ENCODE results near the gene U2SURP.

GRCh38 chr3:143045639-143046038 is 44.3 kb downstream of the U2SURP start:
- TF ChIP-seq POLR2AphosphoS5 (IDR thresholded peaks at IDR 0.05; ENCODE audit: low read depth, low read length) (no peak), CTCF (IDR thresholded peaks at IDR 0.05 in 2 of 3, conservative IDR thresholded peaks at IDR 0.05 in 1 of 3; ENCODE audit: borderline replicate concordance in 1 of 3, insufficient read depth in 1 of 3, low read depth in 2 of 3, low read length in 2 of 3) (no peak), REST (IDR thresholded peaks at IDR 0.05; ENCODE audit: low read depth) (no peak), EZH2 (IDR thresholded peaks at IDR 0.05) (no peak), JUND (IDR thresholded peaks at IDR 0.05) (no peak), ELF1 (IDR thresholded peaks at IDR 0.05; ENCODE audit: borderline replicate concordance, low read depth) (no peak), EZH2phosphoT487 (IDR thresholded peaks at IDR 0.05; ENCODE audit: borderline replicate concordance) (no peak), SP1 (IDR thresholded peaks at IDR 0.05; ENCODE audit: low read depth) (no peak), ZBTB33 (IDR thresholded peaks at IDR 0.05; ENCODE audit: extremely low read depth, insufficient replicate concordance, low read length) (no peak), MAX (IDR thresholded peaks at IDR 0.05) (no peak), POLR2A (IDR thresholded peaks at IDR 0.05; ENCODE audit: borderline replicate concordance, extremely low read depth, insufficient read depth, insufficient read length) (no peak), ZFX (IDR thresholded peaks at IDR 0.05) (no peak)

Measured in HCT116 (cell line).